Activated naive CD8-positive, alpha-beta T cell treated with anti-CD3 and anti-CD28 coated beads, Interleukin-2, amount 10 ng/mL, durations not matched to agents 7 days and 5 days (primary cell): ENCODE measurements around the gene BMP4. TPM values are rescaled to one million over a fixed set of nuclear protein-coding genes. Genes with fewer than 3 reads are reported as not detected.

Experiments used
- ATAC-seq: fragments of 150-1000 bp; cut with Tn5 transposase; one replicate; pipeline ENCODE4 v1.10.0; 2021; ENCODE audit warnings: low read depth, moderate library complexity
- POLR2A ChIA-PET: fragments of 350-600 bp; sonication (Branson Sonifier 250); formaldehyde crosslinking; loops from one replicate; lab custom pipeline; 2021; ENCODE audit warnings: antibody characterized with exemption; lab: Charles Lee
- DNase-seq: peaks from one replicate; pipeline ENCODE4 v3.0.0; 2021
- H3K27ac Mint-ChIP-seq: one replicate; pipeline ENCODE4 v1.8.0; 2022; ENCODE audit warnings: mild to moderate bottlenecking, mixed read lengths
- H3K27me3 Mint-ChIP-seq: one replicate; pipeline ENCODE4 v1.8.0; 2022; ENCODE audit warnings: mild to moderate bottlenecking, moderate library complexity, mixed read lengths
- H3K36me3 Mint-ChIP-seq: one replicate; pipeline ENCODE4 v1.8.0; 2021; ENCODE audit warnings: mild to moderate bottlenecking, mixed read lengths
- H3K4me1 Mint-ChIP-seq: one replicate; pipeline ENCODE4 v1.8.0; 2021; ENCODE audit warnings: mixed read lengths
- H3K4me3 Mint-ChIP-seq: one replicate; pipeline ENCODE4 v1.8.0; 2022; ENCODE audit warnings: mild to moderate bottlenecking, moderate library complexity, mixed read lengths
- H3K9me3 Mint-ChIP-seq: one replicate; pipeline ENCODE4 v1.8.0; 2021; ENCODE audit warnings: mixed read lengths
- microRNA-seq: library from miRNA; unstranded; fragments of <30 nt; microRNA quantifications from one replicate; pipeline ENCODE4 v1.2.0, GENCODE V29; 2022
- total RNA-seq, 2 experiments: library from RNA; stranded (reverse); gene quantifications; one replicate each; pipeline ENCODE4 v1.2.3, GENCODE V29; 2021

The BMP4 gene
- total RNA-seq, 2 experiments from 2014 or later, result 0.34 to 0.42 TPM

DNA sequence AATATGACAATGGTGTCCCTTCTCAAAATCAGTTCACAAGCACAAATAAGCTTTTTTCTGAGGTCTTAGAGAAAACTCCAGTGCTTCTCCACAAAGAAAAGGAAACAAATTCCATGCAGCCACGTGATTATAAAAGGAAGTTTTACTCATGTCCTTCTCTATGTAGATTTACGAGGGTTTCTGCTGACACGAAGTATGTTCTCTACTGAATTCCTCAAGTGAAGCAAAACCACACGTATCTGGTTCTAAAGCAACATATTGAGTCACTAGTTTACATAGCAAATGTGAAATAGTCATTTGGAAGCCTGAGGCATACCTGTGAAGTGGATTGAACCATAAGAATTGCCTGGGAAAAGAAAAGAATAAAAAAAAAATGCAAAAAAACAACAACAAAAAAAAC, 31.9 kb downstream of the BMP4 start:
- Mint-ChIP-seq H3K27me3 (peaks cover 12% of the 10 kb centered on the region), H3K9me3 (no peaks in the 10 kb centered on the region), H3K27ac (no peak overlapping the region), H3K4me1 (no peaks in the 10 kb centered on the region), H3K4me3 (no peak overlapping the region), H3K36me3 (no peaks in the 10 kb centered on the region)
- POLR2A ChIA-PET, result no interaction called here
- DNase-seq (no peak), ATAC-seq (no peak)

GRCh38 chr14:53921027-53921426, 35.6 kb downstream of the BMP4 start:
- ATAC-seq (no peak), DNase-seq (no peak)
- Mint-ChIP-seq H3K9me3 (no peaks in the 10 kb centered on the region), H3K4me1 (no peaks in the 10 kb centered on the region), H3K27me3 (peaks cover 12% of the 10 kb centered on the region), H3K27ac (no peak overlapping the region), H3K4me3 (no peak overlapping the region), H3K36me3 (no peaks in the 10 kb centered on the region)
- POLR2A ChIA-PET, result no interaction called here

- POLR2A ChIA-PET, result no interaction called here
- H3K27ac Mint-ChIP-seq, result no peak overlapping the region
Observed at GRCh38 chr14:53916239-53916638, 40.4 kb downstream of the BMP4 start.

GRCh38 chr14:53915364-53916014, 41.1 kb downstream of the BMP4 start:
- no peak overlapping the region for H3K4me3 Mint-ChIP-seq
- DNase-seq (no peak), ATAC-seq (no peak)
- no peaks in the 10 kb centered on the region for H3K36me3 Mint-ChIP-seq
- no peaks in the 10 kb centered on the region for H3K4me1 Mint-ChIP-seq
- no peak overlapping the region for H3K27ac Mint-ChIP-seq
- POLR2A ChIA-PET, result no interaction called here
- peaks cover 4% of the 10 kb centered on the region for H3K27me3 Mint-ChIP-seq
- peaks cover 9% of the 10 kb centered on the region for H3K9me3 Mint-ChIP-seq

More at GRCh38 chr14:53916239-53916638, 40.4 kb downstream of the BMP4 start:
- H3K4me3 Mint-ChIP-seq, result no peak overlapping the region
- peaks cover 4% of the 10 kb centered on the region for H3K27me3 Mint-ChIP-seq
- H3K36me3 Mint-ChIP-seq, result no peaks in the 10 kb centered on the region
- no peaks in the 10 kb centered on the region for H3K4me1 Mint-ChIP-seq
- ATAC-seq (no peak), DNase-seq (no peak)
- peaks cover 9% of the 10 kb centered on the region for H3K9me3 Mint-ChIP-seq

DNA sequence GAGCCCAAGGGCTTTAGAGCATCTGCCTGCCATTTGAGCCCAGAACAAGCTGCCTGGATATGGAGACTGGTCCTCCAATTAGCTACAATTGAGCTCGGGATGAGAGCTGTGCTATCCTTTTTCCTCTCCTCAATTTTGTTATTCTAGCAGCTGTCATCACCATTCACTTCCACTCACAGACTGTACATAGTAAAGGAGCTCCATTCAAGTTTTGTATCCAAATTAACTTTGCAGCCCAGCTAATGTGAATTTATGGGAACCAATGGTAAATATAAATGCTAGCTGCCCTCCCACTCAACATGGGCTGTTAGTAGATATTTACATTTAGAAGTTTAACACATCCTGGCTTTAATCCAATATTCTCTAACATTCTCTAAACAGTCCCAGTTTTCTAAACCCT, 44.6 kb downstream of the BMP4 start:
- H3K4me1 Mint-ChIP-seq, result no peaks in the 10 kb centered on the region
- ATAC-seq, result no peak
- H3K27ac Mint-ChIP-seq, result no peak overlapping the region
- H3K36me3 Mint-ChIP-seq, result no peaks in the 10 kb centered on the region
- peaks cover 4% of the 10 kb centered on the region for H3K27me3 Mint-ChIP-seq
- POLR2A ChIA-PET, result no interaction called here
- DNase-seq, result no peak
- peaks cover 9% of the 10 kb centered on the region for H3K9me3 Mint-ChIP-seq
- no peak overlapping the region for H3K4me3 Mint-ChIP-seq

GRCh38 chr14:53908416-53908815, 48.2 kb downstream of the BMP4 start:
- no peaks in the 10 kb centered on the region for H3K36me3 Mint-ChIP-seq
- ATAC-seq (no peak), DNase-seq (no peak)
- POLR2A ChIA-PET, result no interaction called here
- H3K9me3 Mint-ChIP-seq, result peaks cover 1% of the 10 kb centered on the region
- H3K27me3 Mint-ChIP-seq, result peaks cover 4% of the 10 kb centered on the region
- H3K4me3 Mint-ChIP-seq, result no peak overlapping the region
- no peaks in the 10 kb centered on the region for H3K4me1 Mint-ChIP-seq
- no peak overlapping the region for H3K27ac Mint-ChIP-seq

- no peak overlapping the region for H3K27ac Mint-ChIP-seq
- no peaks in the 10 kb centered on the region for H3K36me3 Mint-ChIP-seq
- DNase-seq (no peak), ATAC-seq (no peak)
- peaks cover 1% of the 10 kb centered on the region for H3K9me3 Mint-ChIP-seq
- no peaks in the 10 kb centered on the region for H3K4me1 Mint-ChIP-seq
- no peak overlapping the region for H3K4me3 Mint-ChIP-seq
- H3K27me3 Mint-ChIP-seq, result peaks cover 6% of the 10 kb centered on the region
- POLR2A ChIA-PET, result no interaction called here
Observed at GRCh38 chr14:53902307-53902706, 54.3 kb downstream of the BMP4 start.

DNA sequence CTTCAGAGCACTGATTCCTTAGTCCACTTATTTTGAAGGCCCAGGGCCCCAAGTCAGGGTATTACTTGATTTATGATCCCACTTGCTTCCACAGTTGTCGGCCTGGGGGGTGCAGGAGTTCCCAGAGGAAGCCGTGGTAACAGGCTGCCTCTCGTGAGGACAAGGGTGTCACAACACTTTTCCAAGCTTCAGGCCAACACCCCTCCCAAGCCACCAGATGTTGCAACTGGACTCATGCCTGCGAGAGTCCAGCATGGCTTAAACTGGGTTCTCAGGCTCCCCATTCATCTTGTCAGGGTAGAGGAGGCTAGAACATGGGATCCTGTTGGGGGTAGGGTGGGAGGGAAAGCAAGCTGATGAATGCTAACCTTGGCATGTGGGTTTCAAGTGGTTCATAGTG, 56.1 kb downstream of the BMP4 start:
- no peak overlapping the region for H3K27ac Mint-ChIP-seq
- peaks cover 1% of the 10 kb centered on the region for H3K9me3 Mint-ChIP-seq
- peaks cover 10% of the 10 kb centered on the region for H3K27me3 Mint-ChIP-seq
- DNase-seq (no peak), ATAC-seq (no peak)
- POLR2A ChIA-PET, result no interaction called here
- H3K4me3 Mint-ChIP-seq, result no peak overlapping the region
- no peaks in the 10 kb centered on the region for H3K36me3 Mint-ChIP-seq
- H3K4me1 Mint-ChIP-seq, result no peaks in the 10 kb centered on the region

Small RNAs within 50 kb of the gene (microRNA-seq; reads per million reads assigned to microRNA genes)
- gene MIR5580, result not detected
